Astrocyte (in vitro differentiated cells and primary cell): Measurements from ENCODE around the gene SLC16A3.

Source experiments
- CTCF ChIP-seq: IDR thresholded peaks from 2 replicates; pipeline ENCODE4 v1.5.1; 2011; ENCODE audit warnings: low read depth, mild to moderate bottlenecking, inconsistent platforms, low read length, moderate library complexity; ENCODE audit not compliant: insufficient read depth
- EZH2 ChIP-seq: IDR thresholded peaks from 2 replicates; pipeline ENCODE4 v1.6.1; 2012; ENCODE audit warnings: mild to moderate bottlenecking, low read length, inconsistent platforms; ENCODE audit not compliant: insufficient read depth

GRCh38 chr17:82200135-82200534 is 28.7 kb upstream of the SLC16A3 start:
- TF ChIP-seq CTCF (no peak), EZH2 (no peak)
